K562 (cell line): ENCODE results near the gene PROM2. TPM values are rescaled to one million over a fixed set of nuclear protein-coding genes. Genes with fewer than 3 reads are reported as not detected.

Experiments
- ATAC-seq: fragments of 200-7000 bp; cut with Tn5 transposase; 3 replicates; pipeline ENCODE4 v1.9.1; 2020; ENCODE audit warnings: moderate library complexity
- BruUV-seq: library from RNA; stranded (reverse); fragments of 400-500 nt; replicated peaks from 2 replicates; lab custom pipeline; 2021; lab: Mats Ljungman, UMichigan
- CTCF ChIA-PET: fragments of 300-600 bp; formaldehyde crosslinking; extraction: SDS; loops from one replicate; lab custom pipeline; 2021; ENCODE audit warnings: low intra/inter-chr PET ratio; lab: Yijun Ruan, JAX
- POLR2A ChIA-PET: fragments of 300-600, 350-650 bp; sonication (Branson Sonifier 250); formaldehyde crosslinking; extraction: SDS; loops from one replicate; lab custom pipeline; 2021; ENCODE audit warnings: antibody characterized with exemption, inconsistent platforms; lab: Yijun Ruan, JAX
- DNase-seq, 4 experiments: peaks; one replicate each; pipeline versions ENCODE4 v3.0.0 to v3.0.0-alpha.2; 2011 to 2018; ENCODE audit warnings: low spot score in 3 of 4, mixed read lengths in 3 of 4; ENCODE audit errors: extremely low read depth in 1 of 4
- FAIRE-seq: peaks from 2 replicates; lab custom pipeline; 2011; peaks lifted over from hg19 to GRCh38; lab: Jason Lieb, UNC
- H2AFZ ChIP-seq: 2 replicates; pipeline ENCODE4 v1.6.0; 2011; ENCODE audit warnings: low read depth, low read length, control low read depth, inconsistent platforms
- H3K27ac ChIP-seq: fragments of 200-600 bp; 3 replicates; pipeline ENCODE4 v1.8.0; 2011; ENCODE audit warnings: low read depth, mild to moderate bottlenecking, control low read depth, inconsistent platforms, low read length, moderate library complexity, mixed read lengths; ENCODE audit errors: extremely low read depth
- H3K27me3 ChIP-seq, 2 experiments: fragments of 300-600 bp in 1 of 2; 2 replicates in 1 of 2; 3 replicates in 1 of 2; pipeline versions ENCODE4 v1.6.0 to v1.8.0; 2011; ENCODE audit warnings: inconsistent platforms in 2 of 2, low read length in 2 of 2, mild to moderate bottlenecking in 1 of 2, mixed read lengths in 1 of 2, moderate library complexity in 1 of 2; ENCODE audit not compliant: control insufficient read depth in 2 of 2, insufficient read depth in 2 of 2
- H3K36me3 ChIP-seq: fragments of 300-600 bp; 3 replicates; pipeline ENCODE4 v1.8.0; 2011; ENCODE audit warnings: mild to moderate bottlenecking, low read length, inconsistent platforms; ENCODE audit not compliant: control insufficient read depth, insufficient read depth
- H3K4me1 ChIP-seq, 2 experiments: fragments of 200-600 bp in 1 of 2; replicated peaks in 1 of 2; 2 replicates in 1 of 2; 3 replicates in 1 of 2; pipeline versions ENCODE4 v1.5.1 to v1.8.0; 2011; ENCODE audit warnings: inconsistent platforms in 2 of 2, low read length in 2 of 2, mild to moderate bottlenecking in 1 of 2, mixed read lengths in 1 of 2, moderate library complexity in 1 of 2; ENCODE audit not compliant: control insufficient read depth in 2 of 2, insufficient read depth in 2 of 2
- H3K4me2 ChIP-seq: 2 replicates; pipeline ENCODE4 v1.6.1; 2011; ENCODE audit warnings: low read length, control low read depth, inconsistent platforms, mixed read lengths; ENCODE audit not compliant: insufficient read depth
- H3K4me3 ChIP-seq: fragments of 200-600 bp; sonication (generic), shearing (Covaris generic); 2 replicates; pipeline ENCODE4 v1.5.1; 2016; ENCODE audit warnings: control low read depth, inconsistent platforms
- H3K79me2 ChIP-seq: fragments of 200-600 bp; 3 replicates; pipeline ENCODE4 v1.8.0; 2011; ENCODE audit warnings: low read length, inconsistent platforms; ENCODE audit not compliant: control insufficient read depth, insufficient read depth
- H3K9ac ChIP-seq, 2 experiments: 2 replicates each; pipeline versions ENCODE4 v1.6.0 to v1.6.1; 2011; ENCODE audit warnings: low read depth in 2 of 2, low read length in 2 of 2, control low read depth in 1 of 2, inconsistent platforms in 1 of 2, mild to moderate bottlenecking in 1 of 2, mixed read lengths in 1 of 2; ENCODE audit not compliant: insufficient read depth in 1 of 2
- H3K9me1 ChIP-seq: one replicate; pipeline ENCODE4 v1.6.0; 2011; ENCODE audit warnings: inconsistent platforms, mild to moderate bottlenecking, low read length, moderate library complexity; ENCODE audit not compliant: control insufficient read depth, insufficient read depth
- H3K9me3 ChIP-seq: replicated peaks from 2 replicates; pipeline ENCODE4 v1.5.1; 2011; ENCODE audit warnings: low read depth, low read length, inconsistent platforms; ENCODE audit not compliant: control insufficient read depth, insufficient read depth
- H4K20me1 ChIP-seq: replicated peaks from 2 replicates; pipeline ENCODE4 v1.6.1; 2011; ENCODE audit warnings: low read length, inconsistent platforms, mixed read lengths; ENCODE audit not compliant: control insufficient read depth, insufficient read depth
- CCNT2 ChIP-seq: IDR thresholded peaks from 2 replicates; pipeline ENCODE4 v1.6.1; 2011; ENCODE audit warnings: borderline replicate concordance, low read depth, mild to moderate bottlenecking, moderate library complexity, mixed read lengths, low read length; ENCODE audit not compliant: insufficient read length; ENCODE audit errors: extremely low read depth
- NONO ChIP-seq, 2 experiments: fragments of 200-400 bp in 1 of 2; fragments of 450-650 bp in 1 of 2; formaldehyde crosslinking in 1 of 2; IDR thresholded peaks; 2 replicates each; pipeline ENCODE4 v1.6.1; 2017; ENCODE audit warnings: low read depth in 2 of 2, mild to moderate bottlenecking in 2 of 2, moderate library complexity in 2 of 2, low read length in 1 of 2
- POLR2B ChIP-seq: fragments of 450-650 bp; IDR thresholded peaks from 2 replicates; pipeline ENCODE4 v1.6.1; 2018; ENCODE audit warnings: low read depth; ENCODE audit not compliant: partially characterized antibody
- RBM17 ChIP-seq: fragments of 200-400 bp; formaldehyde crosslinking; IDR thresholded peaks from 2 replicates; pipeline ENCODE4 v1.6.1; 2017; ENCODE audit warnings: low read depth, mild to moderate bottlenecking, low read length, borderline replicate concordance
- SAP30 ChIP-seq: fragments of 200-600 bp; sonication (generic); IDR thresholded peaks from 2 replicates; pipeline ENCODE4 v1.6.1; 2012; ENCODE audit warnings: borderline replicate concordance, low read depth, mild to moderate bottlenecking, moderate library complexity, low read length, control low read depth, inconsistent platforms; ENCODE audit not compliant: insufficient read depth, poor library complexity, severe bottlenecking
- SRF ChIP-seq, 2 experiments: fragments of 250-450, 450-650 bp in 1 of 2; sonication (Bioruptor Pico) in 1 of 2; sonication (generic) in 1 of 2; formaldehyde crosslinking; IDR thresholded peaks; 2 replicates each; pipeline versions ENCODE4 v1.5.0 to v1.5.1; 2020 to 2022; ENCODE audit warnings: mild to moderate bottlenecking in 1 of 2, missing genetic modification reagents in 1 of 2
- ZNF282 ChIP-seq: sonication (generic); formaldehyde crosslinking; IDR thresholded peaks from 2 replicates; pipeline ENCODE4 v1.8.1; 2023; ENCODE audit warnings: missing genetic modification reagents
- WGBS: fragments of 100-300 bp; shearing (Covaris generic); methylation state at CpG from one replicate; pipeline ENCODE4 v1.1.6; 2016; ENCODE audit warnings: low coverage, mixed read lengths; ENCODE audit not compliant: insufficient coverage; ENCODE audit errors: missing lambda C conversion rate; 5-methylcytosine and 5-hydroxymethylcytosine counted together
- in situ Hi-C: fragments of 300-500 bp; cut with MboI; formaldehyde crosslinking; loops from 4 replicates; pipeline ENCODE4 v1.15.0; 2018; ENCODE audit warnings: inconsistent platforms, mixed read lengths
- intact Hi-C: fragments of 100-400 bp; cut with micrococcal nuclease; formaldehyde crosslinking; loops from 2 replicates; pipeline ENCODE4 v1.14.2; 2022
- polyA plus RNA-seq, 8 experiments: library from polyadenylated mRNA; depleted of rRNA in 4 of 8; stranded (reverse) in 5 of 8; unstranded in 3 of 8; fragments of >200 nt; fragmentation: Nextera tagmentation in 2 of 8; fragmentation: Illumina TruSeq in 1 of 8; extraction: Ambion mirVana in 2 of 8; extraction: Trizol in 1 of 8; gene quantifications; 2 replicates each; pipeline versions ENCODE4 v1.2.1 to v1.2.3, GENCODE V29; 2011 to 2014; ENCODE audit warnings: inconsistent platforms in 1 of 8, missing spikeins in 1 of 8
- total RNA-seq, 7 experiments: library from RNA; depleted of rRNA in 6 of 7; stranded (reverse); fragments of >200 nt in 6 of 7; fragmentation: Illumina TruSeq in 2 of 7; extraction: Trizol in 2 of 7; gene quantifications; 2 replicates each; pipeline versions ENCODE4 v1.2.1 to v1.2.3, GENCODE V29; 2011 to 2021; ENCODE audit warnings: low replicate concordance in 1 of 7
- TF ChIP-seq, protein P1 (sequence below): fragments of 250-450 bp; sonication (Bioruptor Pico); IDR thresholded peaks from 2 replicates; pipeline ENCODE4 v1.5.1; 2021; ENCODE audit warnings: mild to moderate bottlenecking
- TF ChIP-seq, protein P2 (sequence below): fragments of 250-450 bp; sonication (Bioruptor Pico); IDR thresholded peaks from 2 replicates; pipeline ENCODE4 v1.4.0; 2020; ENCODE audit warnings: mild to moderate bottlenecking, moderate library complexity, borderline replicate concordance

Gene PROM2
- total and polyA plus RNA-seq, 9 of the 15 experiments (the other 6 are each of a cell fraction or from before 2014, with no cell fraction given), result not detected

DNA sequence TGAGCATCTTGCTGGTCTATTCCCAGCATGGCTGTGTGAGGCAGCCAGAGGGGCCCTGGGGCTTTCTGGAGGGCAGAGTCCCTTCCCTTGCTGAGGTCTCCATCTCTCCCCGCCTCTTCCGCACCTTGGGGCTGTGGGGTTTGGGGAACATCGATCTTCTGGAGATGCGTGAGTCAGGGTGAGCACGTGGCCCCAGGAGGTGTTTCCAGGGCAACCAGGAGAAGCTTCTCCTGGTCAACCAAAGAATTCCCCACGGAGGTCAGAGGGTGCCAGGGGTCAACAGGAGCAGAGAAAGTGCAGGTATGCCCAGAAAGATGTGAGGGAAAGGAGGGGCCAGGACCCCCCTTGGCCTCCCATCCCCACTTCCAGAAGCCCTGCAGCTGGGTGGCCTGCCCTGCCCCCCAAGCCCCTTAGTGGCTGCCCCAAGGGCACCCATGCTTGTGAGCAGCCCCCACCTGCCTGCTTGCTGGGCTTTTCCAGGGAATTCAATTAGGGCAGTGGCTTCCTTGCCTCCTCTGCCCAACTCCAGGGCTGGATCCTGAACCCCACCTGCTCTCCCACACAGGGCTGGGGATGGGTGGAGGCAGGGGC lies 2.8 kb upstream of the PROM2 start:
- 0% methylated on average over 5 of the region's 6 CpGs for WGBS
- peaks cover 5 to 56% of the 10 kb centered on the region in 2 experiments; a peak in 4 of 5 replicates for H3K27me3 ChIP-seq
- H3K27ac ChIP-seq, result no peak overlapping the region
- ChIA-PET POLR2A (interaction anchor here (0.6 kb wide), 1 partner anchor 118 kb away, joined by 3 read pairs; no protein-coding TSS in a partner anchor), CTCF (no interaction called here)
- H4K20me1 ChIP-seq, result no peaks in the 10 kb centered on the region; the same call in 1 of the 2 replicates
- FAIRE-seq (no peak), DNase-seq (no peak), ATAC-seq (no peak)
- no peak overlapping the region for H3K4me3 ChIP-seq
- H3K9me3 ChIP-seq, result no peaks in the 10 kb centered on the region
- no TSS peak for BruUV-seq
- no peak for TF ChIP-seq NONO (IDR thresholded peaks at IDR 0.05; ENCODE audit: low read depth in 2 of 2, low read length in 1 of 2)
- no peak for TF ChIP-seq CCNT2
- no peak for TF ChIP-seq RBM17
- no peaks in the 10 kb centered on the region for H3K79me2 ChIP-seq
- intact Hi-C loops (no loop called here), in situ Hi-C loops (no loop called here)
- no peak overlapping the region for H3K4me2 ChIP-seq
- no peaks in the 10 kb centered on the region for H3K9me1 ChIP-seq
- H3K9ac ChIP-seq, result no peak overlapping the region
- no peaks in the 10 kb centered on the region for H3K36me3 ChIP-seq
- H2AFZ ChIP-seq, result no peak overlapping the region
- H3K4me1 ChIP-seq, result peaks cover 0 to 3% of the 10 kb centered on the region in 2 experiments; a peak in 1 of 5 replicates

DNA sequence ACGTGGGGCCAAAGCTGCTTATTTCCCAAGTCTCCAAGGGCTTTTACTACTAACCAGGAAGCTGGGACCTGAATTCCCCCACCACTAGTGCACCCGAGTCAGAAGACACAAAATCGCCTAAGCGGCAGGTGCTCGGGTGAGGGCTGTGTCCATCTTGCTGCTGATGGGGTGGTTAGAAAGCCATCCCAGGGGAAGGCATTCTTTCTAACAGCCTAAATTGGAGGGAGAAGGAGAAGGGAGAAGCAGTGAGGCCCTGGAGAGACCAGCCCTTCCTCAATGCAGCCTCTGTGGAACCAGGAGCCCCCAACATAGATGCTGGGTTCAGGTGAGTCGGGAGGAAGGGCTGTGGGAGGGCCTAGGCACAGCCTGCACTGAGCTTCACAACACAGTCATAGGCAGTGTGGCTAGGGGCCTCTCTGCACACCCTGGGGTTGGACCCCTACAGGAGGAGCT lies 1.9 kb upstream of the PROM2 start:
- BruUV-seq, result no TSS peak
- no peak for DNase-seq
- Histone ChIP-seq H2AFZ (no peak overlapping the region), H3K27ac (no peak overlapping the region), H3K4me1 (peaks cover 0 to 10% of the 10 kb centered on the region in 2 experiments; a peak in 2 of 5 replicates), H3K9me3 (no peaks in the 10 kb centered on the region), H3K9ac (no peak overlapping the region), H3K36me3 (no peaks in the 10 kb centered on the region), H3K79me2 (no peaks in the 10 kb centered on the region), H3K4me3 (no peak overlapping the region), H3K27me3 (peaks cover 5 to 56% of the 10 kb centered on the region in 2 experiments; a peak in 4 of 5 replicates), H3K4me2 (no peak overlapping the region), H4K20me1 (no peaks in the 10 kb centered on the region; the same call in 1 of the 2 replicates), H3K9me1 (no peaks in the 10 kb centered on the region)
- no peak for FAIRE-seq
- ATAC-seq, result no peak
- in situ Hi-C loops (no loop called here), intact Hi-C loops (no loop called here)
- ChIA-PET POLR2A (interaction anchor here (0.7 kb wide), 1 partner anchor 12 kb away, joined by 3 read pairs; no protein-coding TSS in a partner anchor), CTCF (no interaction called here)
- 2% methylated on average over 6 of the region's 6 CpGs for whole genome bisulfite sequencing
- TF ChIP-seq, protein P1, sequence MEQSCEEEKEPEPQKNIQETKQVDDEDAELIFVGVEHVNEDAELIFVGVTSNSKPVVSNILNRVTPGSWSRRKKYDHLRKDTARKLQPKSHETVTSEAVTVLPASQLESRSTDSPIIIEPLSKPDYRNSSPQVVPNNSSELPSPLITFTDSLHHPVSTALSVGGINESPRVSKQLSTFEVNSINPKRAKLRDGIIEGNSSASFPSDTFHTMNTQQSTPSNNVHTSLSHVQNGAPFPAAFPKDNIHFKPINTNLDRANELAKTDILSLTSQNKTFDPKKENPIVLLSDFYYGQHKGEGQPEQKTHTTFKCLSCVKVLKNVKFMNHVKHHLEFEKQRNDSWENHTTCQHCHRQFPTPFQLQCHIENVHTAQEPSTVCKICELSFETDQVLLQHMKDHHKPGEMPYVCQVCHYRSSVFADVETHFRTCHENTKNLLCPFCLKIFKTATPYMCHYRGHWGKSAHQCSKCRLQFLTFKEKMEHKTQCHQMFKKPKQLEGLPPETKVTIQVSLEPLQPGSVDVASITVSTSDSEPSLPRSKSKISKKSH, result no peak
- TF ChIP-seq SRF (CRISPR knock-in tag; IDR thresholded peaks at IDR 0.05), result no peak
- TF ChIP-seq SAP30, result no peak
- no peak for TF ChIP-seq ZNF282 (CRISPR knock-in tag)
- TF ChIP-seq POLR2B, result no peak
- TF ChIP-seq, protein P2, sequence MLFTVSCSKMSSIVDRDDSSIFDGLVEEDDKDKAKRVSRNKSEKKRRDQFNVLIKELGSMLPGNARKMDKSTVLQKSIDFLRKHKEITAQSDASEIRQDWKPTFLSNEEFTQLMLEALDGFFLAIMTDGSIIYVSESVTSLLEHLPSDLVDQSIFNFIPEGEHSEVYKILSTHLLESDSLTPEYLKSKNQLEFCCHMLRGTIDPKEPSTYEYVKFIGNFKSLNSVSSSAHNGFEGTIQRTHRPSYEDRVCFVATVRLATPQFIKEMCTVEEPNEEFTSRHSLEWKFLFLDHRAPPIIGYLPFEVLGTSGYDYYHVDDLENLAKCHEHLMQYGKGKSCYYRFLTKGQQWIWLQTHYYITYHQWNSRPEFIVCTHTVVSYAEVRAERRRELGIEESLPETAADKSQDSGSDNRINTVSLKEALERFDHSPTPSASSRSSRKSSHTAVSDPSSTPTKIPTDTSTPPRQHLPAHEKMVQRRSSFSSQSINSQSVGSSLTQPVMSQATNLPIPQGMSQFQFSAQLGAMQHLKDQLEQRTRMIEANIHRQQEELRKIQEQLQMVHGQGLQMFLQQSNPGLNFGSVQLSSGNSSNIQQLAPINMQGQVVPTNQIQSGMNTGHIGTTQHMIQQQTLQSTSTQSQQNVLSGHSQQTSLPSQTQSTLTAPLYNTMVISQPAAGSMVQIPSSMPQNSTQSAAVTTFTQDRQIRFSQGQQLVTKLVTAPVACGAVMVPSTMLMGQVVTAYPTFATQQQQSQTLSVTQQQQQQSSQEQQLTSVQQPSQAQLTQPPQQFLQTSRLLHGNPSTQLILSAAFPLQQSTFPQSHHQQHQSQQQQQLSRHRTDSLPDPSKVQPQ (CRISPR knock-in tag), result no peak
